HCT116 (cell line): ENCODE measurements around the gene HIVEP2. TPM values are rescaled to one million over a fixed set of nuclear protein-coding genes. Genes with fewer than 3 reads are reported as not detected.

Experiments used
- CTCF ChIP-seq, 3 experiments: fragments of 200-600 bp in 1 of 3; sonication (generic) in 1 of 3; IDR thresholded peaks in 2 of 3; conservative IDR thresholded peaks in 1 of 3; 2 replicates each; pipeline ENCODE4 v1.5.1; 2012 to 2017; ENCODE audit warnings: low read depth in 2 of 3, low read length in 2 of 3, antibody characterized with exemption in 1 of 3, borderline replicate concordance in 1 of 3, control low read depth in 1 of 3, mild to moderate bottlenecking in 1 of 3, mixed read lengths in 1 of 3, mixed run types in 1 of 3, moderate library complexity in 1 of 3; ENCODE audit not compliant: insufficient read depth in 1 of 3
- FOSL1 ChIP-seq: IDR thresholded peaks from 2 replicates; pipeline ENCODE4 v1.6.1; 2012; ENCODE audit warnings: low read depth
- JUND ChIP-seq: IDR thresholded peaks from 2 replicates; pipeline ENCODE4 v1.6.1; 2012
- POLR2AphosphoS5 ChIP-seq: IDR thresholded peaks from 2 replicates; pipeline ENCODE4 v1.6.1; 2011; ENCODE audit warnings: mild to moderate bottlenecking, low read depth, low read length, moderate library complexity
- SIN3A ChIP-seq: IDR thresholded peaks from 2 replicates; pipeline ENCODE4 v1.6.1; 2012; ENCODE audit warnings: low read depth
- SRF ChIP-seq: IDR thresholded peaks from 2 replicates; pipeline ENCODE4 v1.6.1; 2012; ENCODE audit warnings: low read depth
- ZFX ChIP-seq: fragments of 450-650 bp; IDR thresholded peaks from 2 replicates; pipeline ENCODE4 v1.6.1; 2017
- total RNA-seq: library from RNA; stranded (reverse); gene quantifications from one replicate; pipeline ENCODE4 v1.2.1, GENCODE V29; 2021; ENCODE audit not compliant: unreplicated experiment
- TF ChIP-seq, protein P1 (sequence below): IDR thresholded peaks from 2 replicates; pipeline ENCODE4 v1.6.1; 2012; ENCODE audit warnings: low read depth

The HIVEP2 gene
- total RNA-seq, 1 experiment from 2014 or later: 8.1 TPM

DNA sequence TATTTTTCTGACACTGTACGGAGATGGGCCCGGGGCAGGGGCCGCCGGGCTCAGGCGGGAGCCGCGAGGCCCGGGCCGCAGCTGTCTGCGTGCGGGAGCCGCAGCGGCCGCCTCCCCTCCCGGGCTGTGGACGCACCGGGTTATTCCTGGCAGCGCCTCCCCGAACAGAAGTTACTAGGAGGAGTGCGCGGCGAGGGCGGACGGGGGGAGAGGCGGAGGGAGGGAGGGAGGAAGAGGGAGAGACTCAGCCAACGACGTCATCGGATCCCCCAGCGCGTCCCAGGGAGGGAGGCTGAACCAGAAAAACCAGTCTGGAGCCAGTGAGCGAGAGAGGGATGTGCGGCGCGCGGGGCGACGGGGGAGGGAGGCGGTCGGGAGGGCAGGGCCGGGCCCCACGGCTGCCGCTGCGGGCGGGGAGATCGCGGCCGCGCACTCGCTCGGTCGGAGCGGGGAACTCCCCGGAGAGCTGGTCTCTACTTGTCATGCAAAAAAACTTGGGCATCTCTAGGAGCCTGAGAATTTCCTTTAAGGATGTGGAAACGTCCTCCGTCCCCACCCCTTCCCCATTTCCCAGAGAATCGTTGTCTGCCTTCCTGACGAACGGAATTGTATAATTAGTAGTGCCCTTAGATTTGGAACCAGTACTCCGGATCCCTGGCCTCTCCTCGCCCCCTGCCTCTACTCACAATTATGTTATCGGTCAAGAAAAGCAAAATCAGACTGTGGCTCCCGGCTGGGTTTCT, 1.4 kb upstream of the HIVEP2 start (continued):
- TF ChIP-seq, protein P1, sequence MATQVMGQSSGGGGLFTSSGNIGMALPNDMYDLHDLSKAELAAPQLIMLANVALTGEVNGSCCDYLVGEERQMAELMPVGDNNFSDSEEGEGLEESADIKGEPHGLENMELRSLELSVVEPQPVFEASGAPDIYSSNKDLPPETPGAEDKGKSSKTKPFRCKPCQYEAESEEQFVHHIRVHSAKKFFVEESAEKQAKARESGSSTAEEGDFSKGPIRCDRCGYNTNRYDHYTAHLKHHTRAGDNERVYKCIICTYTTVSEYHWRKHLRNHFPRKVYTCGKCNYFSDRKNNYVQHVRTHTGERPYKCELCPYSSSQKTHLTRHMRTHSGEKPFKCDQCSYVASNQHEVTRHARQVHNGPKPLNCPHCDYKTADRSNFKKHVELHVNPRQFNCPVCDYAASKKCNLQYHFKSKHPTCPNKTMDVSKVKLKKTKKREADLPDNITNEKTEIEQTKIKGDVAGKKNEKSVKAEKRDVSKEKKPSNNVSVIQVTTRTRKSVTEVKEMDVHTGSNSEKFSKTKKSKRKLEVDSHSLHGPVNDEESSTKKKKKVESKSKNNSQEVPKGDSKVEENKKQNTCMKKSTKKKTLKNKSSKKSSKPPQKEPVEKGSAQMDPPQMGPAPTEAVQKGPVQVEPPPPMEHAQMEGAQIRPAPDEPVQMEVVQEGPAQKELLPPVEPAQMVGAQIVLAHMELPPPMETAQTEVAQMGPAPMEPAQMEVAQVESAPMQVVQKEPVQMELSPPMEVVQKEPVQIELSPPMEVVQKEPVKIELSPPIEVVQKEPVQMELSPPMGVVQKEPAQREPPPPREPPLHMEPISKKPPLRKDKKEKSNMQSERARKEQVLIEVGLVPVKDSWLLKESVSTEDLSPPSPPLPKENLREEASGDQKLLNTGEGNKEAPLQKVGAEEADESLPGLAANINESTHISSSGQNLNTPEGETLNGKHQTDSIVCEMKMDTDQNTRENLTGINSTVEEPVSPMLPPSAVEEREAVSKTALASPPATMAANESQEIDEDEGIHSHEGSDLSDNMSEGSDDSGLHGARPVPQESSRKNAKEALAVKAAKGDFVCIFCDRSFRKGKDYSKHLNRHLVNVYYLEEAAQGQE: no peak
- TF ChIP-seq FOSL1: no peak
- TF ChIP-seq CTCF (IDR thresholded peaks at IDR 0.05 in 2 of 3, conservative IDR thresholded peaks at IDR 0.05 in 1 of 3; ENCODE audit: borderline replicate concordance in 1 of 3, insufficient read depth in 1 of 3, low read depth in 2 of 3, low read length in 2 of 3): no peak
- no peak for TF ChIP-seq ZFX
- no peak for TF ChIP-seq SRF
- TF ChIP-seq JUND: no peak; the same call in 1 of the 2 replicates
- TF ChIP-seq POLR2AphosphoS5: peak; percentile 75
- TF ChIP-seq SIN3A: peak; percentile 82
- TF ChIP-seq, all 23 proteins: peak for 6
